Esophagus muscularis mucosa (tissue), 4 donors: ENCODE data around the gene GDAP2.

Experiments
- EP300 ChIP-seq: sonication (generic); formaldehyde crosslinking; IDR thresholded peaks from one replicate; pipeline ENCODE4 v1.6.1; 2017; ENCODE audit warnings: antibody characterized with exemption
- POLR2AphosphoS5 ChIP-seq, 2 donors: sonication (generic); formaldehyde crosslinking; IDR thresholded peaks; one replicate each; pipeline ENCODE4 v1.6.1; 2017; ENCODE audit warnings: antibody characterized with exemption in 2 of 2
- TF ChIP-seq, protein P1 (sequence below), 3 experiments: fragments of 200-600 bp in 2 of 3; fragments of 450-650 bp in 1 of 3; sonication (generic) in 2 of 3; IDR thresholded peaks; one replicate each; pipeline ENCODE4 v1.5.1; 2017 to 2019; ENCODE audit warnings: antibody characterized with exemption in 3 of 3, mild to moderate bottlenecking in 2 of 3, moderate library complexity in 1 of 3

- TF ChIP-seq EP300 (no peak), POLR2AphosphoS5 (IDR thresholded peaks at IDR 0.05) (no peak)
- TF ChIP-seq, protein P1, sequence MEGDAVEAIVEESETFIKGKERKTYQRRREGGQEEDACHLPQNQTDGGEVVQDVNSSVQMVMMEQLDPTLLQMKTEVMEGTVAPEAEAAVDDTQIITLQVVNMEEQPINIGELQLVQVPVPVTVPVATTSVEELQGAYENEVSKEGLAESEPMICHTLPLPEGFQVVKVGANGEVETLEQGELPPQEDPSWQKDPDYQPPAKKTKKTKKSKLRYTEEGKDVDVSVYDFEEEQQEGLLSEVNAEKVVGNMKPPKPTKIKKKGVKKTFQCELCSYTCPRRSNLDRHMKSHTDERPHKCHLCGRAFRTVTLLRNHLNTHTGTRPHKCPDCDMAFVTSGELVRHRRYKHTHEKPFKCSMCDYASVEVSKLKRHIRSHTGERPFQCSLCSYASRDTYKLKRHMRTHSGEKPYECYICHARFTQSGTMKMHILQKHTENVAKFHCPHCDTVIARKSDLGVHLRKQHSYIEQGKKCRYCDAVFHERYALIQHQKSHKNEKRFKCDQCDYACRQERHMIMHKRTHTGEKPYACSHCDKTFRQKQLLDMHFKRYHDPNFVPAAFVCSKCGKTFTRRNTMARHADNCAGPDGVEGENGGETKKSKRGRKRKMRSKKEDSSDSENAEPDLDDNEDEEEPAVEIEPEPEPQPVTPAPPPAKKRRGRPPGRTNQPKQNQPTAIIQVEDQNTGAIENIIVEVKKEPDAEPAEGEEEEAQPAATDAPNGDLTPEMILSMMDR (IDR thresholded peaks at IDR 0.05): no peak
These were observed 24.9 kb downstream of the GDAP2 start for GRCh38 chr1:117904485-117904884.
